BJ (cell line): Measurements from ENCODE around the gene MASP2. TPM values are rescaled to one million over a fixed set of nuclear protein-coding genes. Genes with fewer than 3 reads are reported as not detected.

ENCODE experiments used
- CTCF ChIA-PET: fragments of 350-600 bp; formaldehyde crosslinking; extraction: SDS; loops from one replicate; lab custom pipeline; 2021; ENCODE audit warnings: antibody characterized with exemption, inconsistent platforms; lab: Yijun Ruan, JAX
- POLR2A ChIA-PET: fragments of 300-600 bp; sonication (Branson Sonifier 250); formaldehyde crosslinking; extraction: SDS; loops from one replicate; lab custom pipeline; 2021; ENCODE audit warnings: antibody characterized with exemption; lab: Charles Lee
- DNase-seq: peaks from one replicate; pipeline ENCODE4 v3.0.0-alpha.2; 2011; ENCODE audit warnings: low read depth
- H3K27me3 ChIP-seq: 2 replicates; pipeline ENCODE4 v1.6.0; 2011; ENCODE audit warnings: low read length; ENCODE audit not compliant: control insufficient read depth, insufficient read depth
- H3K36me3 ChIP-seq: 2 replicates; pipeline ENCODE4 v1.5.1; 2011; ENCODE audit warnings: low read length; ENCODE audit not compliant: control insufficient read depth, insufficient read depth
- H3K4me3 ChIP-seq: 2 replicates; pipeline ENCODE4 v1.5.1; 2011; ENCODE audit warnings: low read depth, mild to moderate bottlenecking, control low read depth, low read length
- polyA plus RNA-seq: library from polyadenylated mRNA; depleted of rRNA; stranded (reverse); fragments of >200 nt; gene quantifications from 2 replicates; pipeline ENCODE4 v1.2.3, GENCODE V29; 2011
- TF ChIP-seq, protein P1 (sequence below): IDR thresholded peaks from 2 replicates; pipeline ENCODE4 v1.5.1; 2011; ENCODE audit warnings: low read depth, mild to moderate bottlenecking, control low read depth, inconsistent platforms, low read length, moderate library complexity; ENCODE audit not compliant: insufficient read depth

MASP2 gene
- polyA plus RNA-seq, 1 experiment = not detected

DNA sequence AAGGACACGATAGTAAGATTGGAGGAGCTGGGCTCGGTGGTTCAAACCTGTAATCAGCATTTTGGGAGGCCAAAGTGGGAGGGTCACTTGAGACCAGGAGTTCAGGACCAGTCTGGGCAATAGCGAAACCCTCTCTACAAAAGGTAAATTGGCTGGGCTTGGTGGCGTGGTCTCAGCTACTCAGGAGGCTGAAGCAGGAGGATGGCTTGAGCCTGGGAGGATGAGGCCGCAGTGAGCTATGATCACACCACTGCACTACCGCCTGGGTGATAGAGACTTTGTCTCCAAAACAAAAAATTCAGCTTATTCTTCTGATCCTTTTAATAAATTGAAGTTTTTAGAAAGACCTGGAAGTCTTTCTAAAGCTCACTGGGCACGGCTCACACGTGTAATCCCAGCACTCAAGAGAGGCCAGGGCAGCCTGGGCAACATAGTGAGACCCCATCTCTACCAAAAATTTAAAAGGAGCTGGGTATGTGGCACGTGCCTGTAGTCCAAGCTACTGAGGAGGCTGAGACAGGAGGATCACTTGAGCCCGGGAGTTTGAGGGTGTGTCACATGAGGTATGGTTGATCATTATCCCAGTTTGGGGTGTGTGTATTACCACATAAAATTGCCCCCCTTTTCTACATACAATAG, 15.3 kb downstream of the MASP2 start:
- H3K36me3 ChIP-seq = no peaks in the 10 kb centered on the region
- ChIA-PET CTCF (interaction anchor here (0.9 to 1.9 kb wide), 4 partner anchors 46 to 614 kb away, joined by 3 to 5 read pairs (median 4); no protein-coding TSS in a partner anchor), POLR2A (no interaction called here)
- H3K27me3 ChIP-seq = no peaks in the 10 kb centered on the region; the same call in 1 of the 2 replicates
- no peak for DNase-seq
- no peak overlapping the region for H3K4me3 ChIP-seq
- TF ChIP-seq, protein P1, sequence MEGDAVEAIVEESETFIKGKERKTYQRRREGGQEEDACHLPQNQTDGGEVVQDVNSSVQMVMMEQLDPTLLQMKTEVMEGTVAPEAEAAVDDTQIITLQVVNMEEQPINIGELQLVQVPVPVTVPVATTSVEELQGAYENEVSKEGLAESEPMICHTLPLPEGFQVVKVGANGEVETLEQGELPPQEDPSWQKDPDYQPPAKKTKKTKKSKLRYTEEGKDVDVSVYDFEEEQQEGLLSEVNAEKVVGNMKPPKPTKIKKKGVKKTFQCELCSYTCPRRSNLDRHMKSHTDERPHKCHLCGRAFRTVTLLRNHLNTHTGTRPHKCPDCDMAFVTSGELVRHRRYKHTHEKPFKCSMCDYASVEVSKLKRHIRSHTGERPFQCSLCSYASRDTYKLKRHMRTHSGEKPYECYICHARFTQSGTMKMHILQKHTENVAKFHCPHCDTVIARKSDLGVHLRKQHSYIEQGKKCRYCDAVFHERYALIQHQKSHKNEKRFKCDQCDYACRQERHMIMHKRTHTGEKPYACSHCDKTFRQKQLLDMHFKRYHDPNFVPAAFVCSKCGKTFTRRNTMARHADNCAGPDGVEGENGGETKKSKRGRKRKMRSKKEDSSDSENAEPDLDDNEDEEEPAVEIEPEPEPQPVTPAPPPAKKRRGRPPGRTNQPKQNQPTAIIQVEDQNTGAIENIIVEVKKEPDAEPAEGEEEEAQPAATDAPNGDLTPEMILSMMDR = no peak

DNA sequence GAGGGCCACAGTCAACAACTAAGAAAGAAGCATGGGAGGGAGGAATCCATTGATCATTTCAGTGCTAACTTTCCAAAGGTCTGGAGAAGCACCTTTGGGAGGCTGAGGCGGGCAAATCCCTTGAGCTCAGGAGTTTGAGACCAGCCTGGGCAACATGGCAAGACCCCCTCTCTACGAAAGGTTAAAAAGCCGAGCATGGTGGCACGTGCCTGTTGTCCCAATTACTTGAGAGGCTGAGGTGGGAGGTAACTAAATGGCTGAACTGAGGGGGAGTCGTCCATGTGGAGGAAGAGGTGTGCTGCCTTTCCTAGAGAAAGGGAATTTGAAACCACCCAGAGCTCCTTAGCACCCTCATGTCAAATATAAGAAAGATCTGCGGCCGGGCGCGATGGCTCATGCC, 16.2 kb downstream of the MASP2 start:
- peaks cover 2% of the 10 kb centered on the region; the same call in 1 of the 2 replicates for H3K36me3 ChIP-seq
- POLR2A ChIA-PET = no interaction called here
- CTCF ChIA-PET = interaction anchor here (0.9 to 1.9 kb wide), 2 partner anchors 47 to 211 kb away, joined by 3 to 4 read pairs; no protein-coding TSS in a partner anchor
- H3K27me3 ChIP-seq = no peaks in the 10 kb centered on the region; the same call in 1 of the 2 replicates
- no peak for DNase-seq
- no peak overlapping the region for H3K4me3 ChIP-seq
- TF ChIP-seq, protein P1 = no peak

DNA sequence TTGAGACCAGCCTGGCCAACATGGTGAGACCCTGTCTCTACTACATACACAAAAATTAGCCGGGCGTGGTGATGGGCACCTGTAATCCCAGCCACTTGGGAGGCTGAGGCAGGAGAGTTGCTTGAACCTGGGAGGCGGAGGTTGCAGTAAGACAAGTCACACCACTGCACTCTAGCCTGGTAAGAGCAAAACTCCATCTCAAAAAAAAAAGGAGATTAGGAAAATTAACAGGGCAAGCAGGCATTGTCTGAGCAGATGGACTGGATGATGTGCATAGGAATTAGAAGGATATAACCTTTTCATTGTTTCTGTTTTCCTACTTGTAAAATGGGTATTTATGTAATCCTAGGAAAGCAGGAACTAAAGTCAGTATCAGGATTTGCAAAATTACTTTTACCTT, 19.0 kb downstream of the MASP2 start:
- ChIA-PET POLR2A (no interaction called here), CTCF (no interaction called here)
- H3K4me3 ChIP-seq = no peak overlapping the region
- no peak for DNase-seq
- TF ChIP-seq, protein P1 = no peak
- no peaks in the 10 kb centered on the region for H3K27me3 ChIP-seq
- peaks cover 3% of the 10 kb centered on the region; the same call in 1 of the 2 replicates for H3K36me3 ChIP-seq

DNA sequence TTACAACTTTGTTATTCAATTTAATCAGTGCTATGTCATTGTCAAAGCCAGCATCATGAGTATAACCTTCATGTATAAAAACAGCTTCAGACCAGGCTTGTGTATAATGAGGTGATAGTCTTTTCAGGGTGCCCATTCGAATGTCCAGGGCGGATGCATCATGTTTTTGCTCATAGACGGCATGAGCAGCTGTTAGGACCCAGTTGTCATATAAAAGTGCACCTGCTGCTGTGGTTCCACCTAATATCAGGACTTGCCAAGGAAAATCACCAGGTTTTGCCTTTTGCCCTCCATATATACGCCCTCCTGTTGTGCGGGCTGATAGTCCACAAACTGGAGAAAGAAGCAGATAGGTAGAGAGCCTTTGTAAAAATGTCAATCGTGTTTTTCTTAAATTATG, 19.7 kb downstream of the MASP2 start:
- CTCF ChIA-PET = interaction anchor here (0.6 to 1.4 kb wide), 2 partner anchors 10 to 618 kb away, joined by 3 to 11 read pairs; no protein-coding TSS in a partner anchor
- no peak overlapping the region for H3K4me3 ChIP-seq
- TF ChIP-seq, protein P1 = no peak
- H3K36me3 ChIP-seq = peaks cover 3% of the 10 kb centered on the region
- H3K27me3 ChIP-seq = no peaks in the 10 kb centered on the region
- POLR2A ChIA-PET = no interaction called here
- DNase-seq = no peak

- DNase-seq = no peak
- TF ChIP-seq, protein P1 = no peak
- Histone ChIP-seq H3K27me3 (no peaks in the 10 kb centered on the region), H3K4me3 (no peak overlapping the region), H3K36me3 (peaks cover 5% of the 10 kb centered on the region)
- ChIA-PET CTCF (interaction anchor here (1.4 kb wide), 1 partner anchor 11 kb away, joined by 11 read pairs; no protein-coding TSS in a partner anchor), POLR2A (no interaction called here)
Observed at GRCh38 chr1:11026903-11027302, 20.1 kb downstream of the MASP2 start.
